PC-9 (cell line): Measurements from ENCODE around the gene MTUS2. TPM values are rescaled to one million over a fixed set of nuclear protein-coding genes. Genes with fewer than 3 reads are reported as not detected.

Source experiments
- BruUV-seq: library from RNA; stranded (reverse); fragments of 400-500 nt; replicated peaks from 2 replicates; lab custom pipeline; 2021; lab: Mats Ljungman, UMichigan
- CTCF ChIA-PET: fragments of 300-600 bp; sonication (Branson Sonifier 250); formaldehyde crosslinking; loops from one replicate; lab custom pipeline; 2022; ENCODE audit warnings: antibody characterized with exemption; lab: Charles Lee
- POLR2A ChIA-PET: fragments of 300-600 bp; sonication (Branson Sonifier 250); formaldehyde crosslinking; loops from one replicate; lab custom pipeline; 2022; ENCODE audit warnings: antibody characterized with exemption; ENCODE audit not compliant: unreplicated experiment; lab: Charles Lee
- DNase-seq, 2 experiments: peaks; one replicate each; pipeline versions ENCODE4 v3.0.0 to v3.0.0-alpha.2; 2015 to 2022; ENCODE audit warnings: mixed read lengths in 1 of 2
- H2AFZ ChIP-seq: fragments of 200-600 bp; sonication (generic); 2 replicates; pipeline ENCODE4 v1.8.1; 2017; ENCODE audit warnings: antibody characterized with exemption
- H3F3A ChIP-seq: fragments of 200-600 bp; sonication (generic); 2 replicates; pipeline ENCODE4 v1.8.1; 2017; ENCODE audit warnings: antibody characterized with exemption, mild to moderate bottlenecking, low read depth; ENCODE audit not compliant: insufficient read depth
- H3K27ac ChIP-seq: fragments of 200-600 bp; sonication (generic); 2 replicates; pipeline ENCODE4 v1.6.1; 2016; ENCODE audit warnings: mixed run types
- H3K27me3 ChIP-seq: fragments of 200-600 bp; sonication (generic); 2 replicates; pipeline ENCODE4 v1.6.1; 2016; ENCODE audit warnings: low read depth, mixed run types; ENCODE audit not compliant: insufficient read depth
- H3K36me3 ChIP-seq: fragments of 200-600 bp; sonication (generic); 2 replicates; pipeline ENCODE4 v1.6.1; 2016; ENCODE audit warnings: low read depth, mixed run types
- H3K4me1 ChIP-seq: fragments of 200-600 bp; sonication (generic); replicated peaks from 2 replicates; pipeline ENCODE4 v1.6.1; 2016; ENCODE audit warnings: mixed run types; ENCODE audit not compliant: insufficient read depth
- H3K4me2 ChIP-seq: fragments of 200-600 bp; sonication (generic); 2 replicates; pipeline ENCODE4 v1.6.1; 2017; ENCODE audit warnings: mixed run types
- H3K4me3 ChIP-seq: fragments of 200-600 bp; sonication (generic); 2 replicates; pipeline ENCODE4 v1.6.1; 2016; ENCODE audit warnings: mixed run types
- H3K79me2 ChIP-seq: fragments of 200-600 bp; sonication (generic); 2 replicates; pipeline ENCODE4 v1.6.1; 2017; ENCODE audit warnings: low read depth, mixed run types
- H3K9me2 ChIP-seq: fragments of 200-600 bp; sonication (generic); 2 replicates; pipeline ENCODE4 v1.8.1; 2017; ENCODE audit warnings: mild to moderate bottlenecking; ENCODE audit not compliant: insufficient read depth
- H3K9me3 ChIP-seq: fragments of 200-600 bp; sonication (generic); 2 replicates; pipeline ENCODE4 v1.8.1; 2016; ENCODE audit warnings: low read depth; ENCODE audit not compliant: insufficient read depth
- H4K20me1 ChIP-seq: fragments of 200-600 bp; sonication (generic); 2 replicates; pipeline ENCODE4 v1.8.1; 2017; ENCODE audit not compliant: insufficient read depth
- EZH2 ChIP-seq: fragments of 200-600 bp; sonication (generic); IDR thresholded peaks from 2 replicates; pipeline ENCODE4 v1.8.0; 2017; ENCODE audit warnings: antibody characterized with exemption, low read depth
- intact Hi-C: fragments of 100-400 bp; cut with micrococcal nuclease; formaldehyde crosslinking; loops from one replicate; pipeline ENCODE4 v1.10.0; 2022; ENCODE audit not compliant: unreplicated experiment
- total RNA-seq: library from RNA; stranded (reverse); gene quantifications from 2 replicates; pipeline ENCODE4 v1.2.3, GENCODE V29; 2021
- TF ChIP-seq, protein P1 (sequence below): fragments of 200-600 bp; sonication (generic); conservative IDR thresholded peaks from 2 replicates; pipeline ENCODE4 v1.6.1; 2017; ENCODE audit warnings: mixed run types, antibody characterized with exemption, mild to moderate bottlenecking, moderate library complexity

Gene MTUS2
- total RNA-seq, 1 experiment from 2014 or later = not detected

DNA sequence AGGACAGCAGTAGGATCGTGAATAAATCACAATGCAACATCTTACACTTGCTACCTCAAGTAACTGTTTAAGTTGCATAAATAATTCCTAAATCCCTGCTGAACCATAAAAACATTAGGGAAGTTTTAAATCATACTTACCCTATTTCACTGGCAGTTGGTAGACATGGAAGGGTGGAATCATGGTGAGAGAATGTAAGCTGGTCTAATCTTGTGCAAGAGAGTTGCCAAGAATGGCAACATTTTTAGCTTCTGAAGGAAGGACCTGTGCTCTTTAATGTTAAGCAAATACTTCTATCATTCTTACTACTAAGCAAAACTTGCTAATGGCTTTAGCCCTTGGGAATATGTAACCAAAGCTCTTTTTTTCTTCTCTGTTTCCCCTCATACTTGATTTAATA, 46.8 kb downstream of the MTUS2 start:
- H3K4me2 ChIP-seq = no peak overlapping the region
- no peak for DNase-seq
- ChIA-PET POLR2A (no interaction called here), CTCF (interaction anchor here (0.6 kb wide), 1 partner anchor 884 kb away, joined by 3 read pairs; no protein-coding TSS in a partner anchor)
- no peaks in the 10 kb centered on the region for H3K36me3 ChIP-seq
- H2AFZ ChIP-seq = no peak overlapping the region
- no peaks in the 10 kb centered on the region for H3F3A ChIP-seq
- peaks cover 27% of the 10 kb centered on the region for H3K27me3 ChIP-seq
- no TSS peak for BruUV-seq
- no peaks in the 10 kb centered on the region for H3K9me2 ChIP-seq
- no peak overlapping the region for H3K4me3 ChIP-seq
- no peak for TF ChIP-seq EZH2
- TF ChIP-seq, protein P1, sequence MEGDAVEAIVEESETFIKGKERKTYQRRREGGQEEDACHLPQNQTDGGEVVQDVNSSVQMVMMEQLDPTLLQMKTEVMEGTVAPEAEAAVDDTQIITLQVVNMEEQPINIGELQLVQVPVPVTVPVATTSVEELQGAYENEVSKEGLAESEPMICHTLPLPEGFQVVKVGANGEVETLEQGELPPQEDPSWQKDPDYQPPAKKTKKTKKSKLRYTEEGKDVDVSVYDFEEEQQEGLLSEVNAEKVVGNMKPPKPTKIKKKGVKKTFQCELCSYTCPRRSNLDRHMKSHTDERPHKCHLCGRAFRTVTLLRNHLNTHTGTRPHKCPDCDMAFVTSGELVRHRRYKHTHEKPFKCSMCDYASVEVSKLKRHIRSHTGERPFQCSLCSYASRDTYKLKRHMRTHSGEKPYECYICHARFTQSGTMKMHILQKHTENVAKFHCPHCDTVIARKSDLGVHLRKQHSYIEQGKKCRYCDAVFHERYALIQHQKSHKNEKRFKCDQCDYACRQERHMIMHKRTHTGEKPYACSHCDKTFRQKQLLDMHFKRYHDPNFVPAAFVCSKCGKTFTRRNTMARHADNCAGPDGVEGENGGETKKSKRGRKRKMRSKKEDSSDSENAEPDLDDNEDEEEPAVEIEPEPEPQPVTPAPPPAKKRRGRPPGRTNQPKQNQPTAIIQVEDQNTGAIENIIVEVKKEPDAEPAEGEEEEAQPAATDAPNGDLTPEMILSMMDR = no peak
- intact Hi-C loops = no loop called here
- no peak overlapping the region for H3K27ac ChIP-seq
- H3K79me2 ChIP-seq = no peaks in the 10 kb centered on the region
- H4K20me1 ChIP-seq = no peaks in the 10 kb centered on the region
- no peaks in the 10 kb centered on the region for H3K9me3 ChIP-seq
- no peaks in the 10 kb centered on the region for H3K4me1 ChIP-seq

DNA sequence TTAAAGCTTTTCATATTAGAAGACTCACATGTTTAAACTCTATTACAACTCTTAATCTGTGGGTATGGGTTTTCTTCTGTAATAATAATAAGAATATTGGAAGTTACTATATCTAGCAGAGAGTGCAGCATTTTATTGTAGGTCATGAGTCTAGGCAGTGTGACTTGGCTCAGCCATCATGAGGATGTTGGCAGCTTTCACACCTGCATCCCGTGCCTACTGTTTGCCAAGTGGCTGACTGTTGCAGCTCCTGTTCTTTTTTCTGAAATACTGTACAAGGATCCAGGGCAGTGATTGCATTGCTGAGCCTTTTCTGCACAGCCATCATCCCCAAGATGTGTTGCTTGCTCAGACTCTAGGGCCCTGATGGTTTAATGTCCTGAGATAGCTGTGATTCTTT, 47.4 kb downstream of the MTUS2 start:
- no peak overlapping the region for H3K4me3 ChIP-seq

DNA sequence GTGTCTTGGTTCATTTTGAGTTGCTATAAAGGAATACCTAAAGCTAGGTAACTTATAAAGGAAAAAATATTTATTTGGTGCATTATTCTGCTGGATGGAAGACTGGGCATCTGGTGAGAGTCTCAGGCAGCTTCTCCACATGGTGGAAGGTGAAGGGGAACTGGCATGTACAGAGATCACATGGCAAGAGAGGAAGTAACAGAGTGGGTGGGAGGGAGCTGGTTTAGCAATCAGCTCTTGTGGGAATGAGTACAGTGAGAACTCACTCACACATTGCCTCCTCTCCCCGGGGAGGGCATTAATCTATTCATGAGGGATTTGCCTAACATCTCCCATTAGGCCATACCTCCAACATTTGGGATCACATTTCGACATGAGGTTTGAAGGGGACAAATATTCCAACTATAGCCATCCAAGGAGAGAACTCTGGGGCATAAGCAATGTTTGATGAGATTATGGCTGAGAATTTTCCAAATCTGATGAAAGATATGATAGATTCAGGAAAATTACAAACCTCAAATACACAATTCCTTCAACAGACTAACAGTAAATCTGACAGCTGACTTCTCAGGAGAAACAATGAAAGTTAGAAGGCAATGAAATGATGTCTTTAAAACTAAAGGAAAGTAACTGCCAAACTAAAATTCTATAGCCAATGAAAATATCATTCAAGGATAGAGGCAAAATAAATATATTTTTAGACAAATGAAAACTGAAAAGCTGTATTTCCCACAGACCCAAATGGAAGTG, 52.5 kb downstream of the MTUS2 start:
- no peak for DNase-seq
- H3K79me2 ChIP-seq = no peaks in the 10 kb centered on the region
- H3K4me1 ChIP-seq = no peaks in the 10 kb centered on the region
- H3K4me2 ChIP-seq = no peak overlapping the region
- H3K36me3 ChIP-seq = no peaks in the 10 kb centered on the region
- ChIA-PET CTCF (no interaction called here), POLR2A (no interaction called here)
- no TSS peak for BruUV-seq
- no peak for TF ChIP-seq EZH2
- TF ChIP-seq, protein P1 = no peak
- no peaks in the 10 kb centered on the region for H4K20me1 ChIP-seq
- intact Hi-C loops = no loop called here
- no peaks in the 10 kb centered on the region for H3F3A ChIP-seq
- no peak overlapping the region for H3K4me3 ChIP-seq
- H2AFZ ChIP-seq = no peak overlapping the region
- H3K9me3 ChIP-seq = no peaks in the 10 kb centered on the region
- H3K9me2 ChIP-seq = no peaks in the 10 kb centered on the region
- H3K27me3 ChIP-seq = no peaks in the 10 kb centered on the region; the same call in 1 of the 2 replicates
- H3K27ac ChIP-seq = no peak overlapping the region

More for the DNA sequence above, 47.4 kb downstream of the MTUS2 start:
- Histone ChIP-seq H2AFZ (no peak overlapping the region), H3F3A (no peaks in the 10 kb centered on the region), H3K36me3 (no peaks in the 10 kb centered on the region), H3K4me2 (no peak overlapping the region), H3K27ac (no peak overlapping the region), H3K9me3 (no peaks in the 10 kb centered on the region), H3K27me3 (peaks cover 21% of the 10 kb centered on the region), H3K79me2 (no peaks in the 10 kb centered on the region), H4K20me1 (no peaks in the 10 kb centered on the region), H3K9me2 (no peaks in the 10 kb centered on the region), H3K4me1 (no peaks in the 10 kb centered on the region)
- ChIA-PET POLR2A (no interaction called here), CTCF (no interaction called here)
- DNase-seq = no peak
- BruUV-seq = no TSS peak
- TF ChIP-seq, protein P1 = no peak
- no peak for TF ChIP-seq EZH2
- intact Hi-C loops = no loop called here
